Heart right ventricle (tissue), 16 donors: ENCODE measurements around the gene SPATC1L. TPM values are rescaled to one million over a fixed set of nuclear protein-coding genes. Genes with fewer than 3 reads are reported as not detected.
A peak's percentile ranks its signal among the peaks of the same experiment; 100 is the strongest.

ENCODE experiments used
- ATAC-seq, 8 donors: fragments of 200-7000 bp; cut with Tn5 transposase; one replicate each; pipeline ENCODE4 v1.9.1; 2020; ENCODE audit warnings: mild to moderate bottlenecking in 8 of 8, moderate library complexity in 8 of 8, moderate number of reproducible peaks in 1 of 8
- DNase-seq, 2 donors: peaks; one replicate each; pipeline ENCODE4 v3.0.0-alpha.2; 2020
- H3K27ac ChIP-seq, 10 donors: fragments of 200-600 bp; sonication (generic) in 2 of 10; one replicate each; pipeline versions ENCODE4 v1.5.0 to v1.8.0; 2020 to 2022; ENCODE audit warnings: mild to moderate bottlenecking in 3 of 10
- H3K27me3 ChIP-seq, 7 donors: fragments of 200-600 bp; one replicate each; pipeline ENCODE4 v1.8.0; 2021 to 2022; ENCODE audit warnings: mild to moderate bottlenecking in 2 of 7
- H3K36me3 ChIP-seq, 9 donors: fragments of 200-600 bp; sonication (generic) in 1 of 9; one replicate each; pipeline versions ENCODE4 v1.5.0 to v1.8.0; 2020 to 2022; ENCODE audit warnings: mild to moderate bottlenecking in 2 of 9
- H3K4me1 ChIP-seq, 9 donors: fragments of 200-600 bp; sonication (generic) in 1 of 9; one replicate each; pipeline versions ENCODE4 v1.5.0 to v1.8.0; 2020 to 2022; ENCODE audit warnings: mild to moderate bottlenecking in 4 of 9
- H3K4me3 ChIP-seq, 10 donors: fragments of 200-600 bp; sonication (generic) in 2 of 10; one replicate each; pipeline versions ENCODE4 v1.5.0 to v1.8.0; 2020 to 2022; ENCODE audit warnings: mild to moderate bottlenecking in 7 of 10, moderate library complexity in 2 of 10
- H3K9me3 ChIP-seq, 11 donors: fragments of 200-600 bp in 10 of 11; sonication (generic) in 2 of 11; one replicate each; pipeline versions ENCODE4 v1.5.0 to v1.8.0; 2013 to 2022; ENCODE audit warnings: mild to moderate bottlenecking in 2 of 11, control low read depth in 1 of 11, moderate library complexity in 1 of 11
- WGBS, 2 donors: extraction: QIAGEN DNeasy Blood & Tissue Kit; methylation state at CpG; one replicate each; pipeline ENCODE4 v1.1.7; 2013; ENCODE audit warnings: inconsistent platforms in 1 of 2; 5-methylcytosine and 5-hydroxymethylcytosine counted together
- intact Hi-C, 10 donors: fragments of 100-400 bp; cut with DNase I; formaldehyde crosslinking; loops; one replicate each; pipeline versions ENCODE4 v1.11.1 to v1.14.2; 2022
- polyA plus RNA-seq, 2 donors: library from polyadenylated mRNA; stranded (reverse); fragments of 200-250 nt; gene quantifications; one replicate each; pipeline ENCODE4 v1.2.3, GENCODE V29; 2013
- total RNA-seq, 10 donors: library from RNA; stranded (reverse); fragmentation: NEBNext Ultra II Directional in 3 of 10; extraction: Animal tissue kit (Norgen Biotek cat#: 25700) in 3 of 10; gene quantifications; one replicate each; pipeline versions ENCODE4 v1.2.1 to v1.2.4, GENCODE V29; 2021 to 2023
- TF ChIP-seq, protein P1 (sequence below), 9 donors: fragments of 200-600 bp; sonication (generic) in 2 of 9; IDR thresholded peaks; one replicate each; pipeline versions ENCODE4 v1.5.0 to v1.8.0; 2021 to 2022; ENCODE audit warnings: antibody characterized with exemption in 9 of 9, mild to moderate bottlenecking in 5 of 9, moderate library complexity in 1 of 9
- donor health status: Arrhythmogenic right ventricular cardiomyopathy.
- donor health status: ischemic (EF 13 %, LVEDD 7.1; RV severe dilation, severe dysfunction).
- donor health status: healthy with polysubstance abuse.
- donor health status: DM: no; HTN: yes; CAD: no.
- donor health status: DM: no; HTN: no; CAD: no.
- donor health status: ischemic (EF 25% LVEDD 6.9; RV normal size, moderate dysfunction).
- donor health status: ischemic (EF 25% LVEDD 5.7; RV mildly dilated, moderate dysfunction).
- donor health status: healthy.
- donor health status: DM: yes; HTN: yes; CAD: no.
- donor health status: Ischemic cardiomyopathy.
- donor health status: ischemic (EF 35%, LVEDD 5.7; RV mildly dilated, moderate dysfunction).
- donor health status: nonischemic (EF 11% LVEDD 7.7; RV severe dilation, severe dysfunction).
- donor health status: DM: yes; HTN: yes; CAD: no.
- donor health status: PGD.
- donor health status: ischemic (EF 29% LVEDD 5.4; RV normal size, mild dysfunction).
- donor health status: nonischemic (EF 23%, LVEDD 6.1; RV moderate dilation, normal function).

Gene SPATC1L
- total and polyA plus RNA-seq, 12 donors: 4.7 to 14.6 (median 8.4) TPM

DNA sequence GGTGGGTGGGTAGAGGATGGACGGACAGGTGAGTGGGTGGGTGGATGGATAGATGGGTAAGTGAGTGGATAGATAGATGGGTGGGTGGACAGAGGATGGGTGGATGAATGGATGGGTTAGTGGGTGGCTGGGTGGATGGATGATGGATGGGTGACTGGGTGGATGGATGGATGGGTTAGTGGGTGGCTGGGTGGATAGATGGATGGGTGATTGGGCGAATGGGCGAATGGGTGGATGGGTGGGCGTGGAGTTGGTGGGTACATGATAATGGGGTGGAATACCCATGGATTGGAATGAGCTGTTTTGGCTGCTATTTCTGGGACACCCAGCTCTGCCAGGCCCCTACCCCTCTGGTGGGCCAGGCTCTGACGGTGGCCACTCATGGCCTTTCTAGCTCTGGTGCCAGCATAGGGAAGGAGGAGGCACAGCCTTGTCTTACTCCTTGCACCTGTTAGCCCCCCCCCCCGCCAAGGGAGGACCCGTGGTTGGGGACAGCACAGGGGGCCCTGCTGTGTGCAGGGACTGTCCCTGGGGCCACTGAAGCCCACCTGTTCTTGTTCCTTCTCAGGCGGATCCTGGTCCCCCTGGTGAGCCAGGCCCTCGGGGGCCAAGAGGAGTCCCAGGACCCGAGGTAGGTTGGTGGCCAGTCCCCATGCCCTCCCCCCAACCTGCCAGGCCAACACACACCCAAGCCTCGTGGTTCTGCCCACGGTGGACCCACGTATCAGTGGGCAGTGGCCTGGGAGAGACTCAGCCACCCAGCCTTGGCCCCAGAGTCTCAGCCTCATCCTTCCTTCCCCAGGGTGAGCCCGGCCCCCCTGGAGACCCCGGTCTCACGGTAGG lies 60.0 kb downstream of the SPATC1L start:
- WGBS, 2 donors: 91 to 94% methylated on average over 15 to 16 of the region's 16 CpGs
- Histone ChIP-seq H3K9me3 (no peaks in the 10 kb centered on the region), H3K36me3 (peaks cover 0 to 92% (median 30%) of the 10 kb centered on the region in 9 donors), H3K4me1 (peaks cover 0 to 17% (median 11%) of the 10 kb centered on the region in 9 donors), H3K27ac (no peak overlapping the region), H3K27me3 (no peaks in the 10 kb centered on the region), H3K4me3 (no peak overlapping the region)
- DNase-seq (peak in 1 of 2 donors; percentile 3), ATAC-seq (no peak)
- TF ChIP-seq, protein P1, sequence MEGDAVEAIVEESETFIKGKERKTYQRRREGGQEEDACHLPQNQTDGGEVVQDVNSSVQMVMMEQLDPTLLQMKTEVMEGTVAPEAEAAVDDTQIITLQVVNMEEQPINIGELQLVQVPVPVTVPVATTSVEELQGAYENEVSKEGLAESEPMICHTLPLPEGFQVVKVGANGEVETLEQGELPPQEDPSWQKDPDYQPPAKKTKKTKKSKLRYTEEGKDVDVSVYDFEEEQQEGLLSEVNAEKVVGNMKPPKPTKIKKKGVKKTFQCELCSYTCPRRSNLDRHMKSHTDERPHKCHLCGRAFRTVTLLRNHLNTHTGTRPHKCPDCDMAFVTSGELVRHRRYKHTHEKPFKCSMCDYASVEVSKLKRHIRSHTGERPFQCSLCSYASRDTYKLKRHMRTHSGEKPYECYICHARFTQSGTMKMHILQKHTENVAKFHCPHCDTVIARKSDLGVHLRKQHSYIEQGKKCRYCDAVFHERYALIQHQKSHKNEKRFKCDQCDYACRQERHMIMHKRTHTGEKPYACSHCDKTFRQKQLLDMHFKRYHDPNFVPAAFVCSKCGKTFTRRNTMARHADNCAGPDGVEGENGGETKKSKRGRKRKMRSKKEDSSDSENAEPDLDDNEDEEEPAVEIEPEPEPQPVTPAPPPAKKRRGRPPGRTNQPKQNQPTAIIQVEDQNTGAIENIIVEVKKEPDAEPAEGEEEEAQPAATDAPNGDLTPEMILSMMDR (IDR thresholded peaks at IDR 0.05): no peak
- intact Hi-C loops: no loop called here

DNA sequence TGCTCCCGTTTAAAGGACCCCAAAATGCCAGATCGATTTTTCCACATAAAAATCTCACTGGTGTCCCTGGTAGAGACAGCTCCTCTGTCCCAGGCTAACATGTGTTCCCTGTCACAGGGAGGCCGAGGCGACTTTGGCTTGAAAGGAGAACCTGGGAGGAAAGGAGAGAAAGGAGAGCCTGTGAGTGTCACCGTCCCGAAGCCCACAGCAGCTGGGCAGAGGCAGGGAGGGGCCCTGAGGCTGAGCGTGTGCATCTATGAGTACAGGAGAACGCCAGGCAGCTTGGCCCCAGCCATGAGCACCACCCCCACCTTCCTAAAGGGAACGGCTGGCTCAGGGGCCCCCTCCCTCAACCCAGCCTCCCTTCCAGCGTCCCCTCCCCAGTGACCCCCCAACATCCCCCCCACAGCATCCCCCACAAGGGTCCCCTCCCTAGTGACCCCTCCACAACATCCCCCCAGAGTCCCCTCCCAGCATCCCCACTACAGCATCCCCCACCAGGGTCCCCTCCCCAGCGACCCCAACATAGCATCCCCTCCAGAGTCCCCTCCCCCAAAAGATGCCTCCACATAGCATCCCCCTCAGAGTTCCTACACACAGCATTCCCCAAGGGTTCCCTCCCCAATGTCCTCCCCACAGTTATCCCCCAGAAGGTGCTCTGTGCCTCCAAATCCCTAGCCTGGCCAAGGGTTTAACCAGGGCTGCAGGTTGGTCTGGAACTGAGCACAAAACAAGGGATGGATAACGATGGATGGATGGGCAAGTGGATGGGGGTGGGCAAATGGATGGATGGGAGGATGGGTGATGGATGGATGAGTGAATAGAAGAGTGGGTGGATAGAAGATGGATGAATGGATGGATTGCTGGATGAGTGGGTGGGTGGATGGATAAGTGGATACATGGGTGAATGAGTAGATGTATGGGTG lies 61.2 kb downstream of the SPATC1L start:
- TF ChIP-seq, protein P1 (IDR thresholded peaks at IDR 0.05): no peak
- intact Hi-C loops: no loop called here
- WGBS, 2 donors: 92 to 93% methylated on average over 12 of the region's 12 CpGs
- no peaks in the 10 kb centered on the region for H3K27me3 ChIP-seq
- ATAC-seq (no peak), DNase-seq (peak in 1 of 2 donors; percentile 1)
- peaks cover 0 to 93% (median 43%) of the 10 kb centered on the region in 9 donors for H3K36me3 ChIP-seq
- peaks cover 0 to 4% (median 2%) of the 10 kb centered on the region in 9 donors for H3K4me1 ChIP-seq
- no peak overlapping the region for H3K4me3 ChIP-seq
- H3K9me3 ChIP-seq: no peaks in the 10 kb centered on the region
- no peak overlapping the region for H3K27ac ChIP-seq

DNA sequence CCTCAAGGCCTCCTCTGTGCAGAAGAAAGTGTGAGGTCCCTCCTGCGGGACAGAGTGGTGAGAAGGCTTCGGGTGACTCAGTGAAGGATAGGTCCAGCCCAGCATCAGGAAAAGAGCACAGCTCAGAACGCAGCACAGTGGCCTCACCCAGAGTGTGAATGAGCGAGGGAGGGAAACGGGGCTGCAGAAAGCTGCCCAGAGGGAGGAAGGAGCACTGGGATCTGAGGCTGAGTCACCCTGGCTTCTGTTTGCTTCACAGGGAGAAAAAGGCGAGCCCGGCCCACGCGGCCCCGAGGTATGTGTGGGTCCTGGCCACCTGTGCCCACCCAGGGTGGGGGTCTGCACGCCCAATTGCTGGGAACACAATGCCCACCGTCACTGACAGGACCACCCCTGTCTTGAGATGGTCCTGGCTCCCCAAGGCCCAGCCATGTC lies 62.0 kb downstream of the SPATC1L start:
- Histone ChIP-seq H3K36me3 (peaks cover 4 to 93% (median 48%) of the 10 kb centered on the region in 9 donors), H3K27me3 (no peaks in the 10 kb centered on the region), H3K9me3 (no peaks in the 10 kb centered on the region), H3K27ac (no peak overlapping the region), H3K4me1 (no peaks in the 10 kb centered on the region), H3K4me3 (no peak overlapping the region)
- TF ChIP-seq, protein P1 (IDR thresholded peaks at IDR 0.05): no peak
- DNase-seq (peak in 1 of 2 donors; percentile 2), ATAC-seq (no peak)
- 87 to 89% methylated on average over 12 of the region's 12 CpGs for WGBS, 2 donors
- intact Hi-C loops: no loop called here
